Fibroblast of villous mesenchyme (primary cell): ENCODE results near the gene ELANE. TPM values are rescaled to one million over a fixed set of nuclear protein-coding genes. Genes with fewer than 3 reads are reported as not detected.
"Not testable (repeated sequence)": the region's sequence is repeated elsewhere in the genome, so short reads cannot be mapped to it uniquely, and the experiment has no call there.

Source experiments
- DNase-seq: peaks from one replicate; pipeline ENCODE4 v3.0.0-alpha.2; 2010; ENCODE audit warnings: low read depth
- H3K4me3 ChIP-seq: 2 replicates; pipeline ENCODE4 v1.5.1; 2011; ENCODE audit warnings: low read depth, mild to moderate bottlenecking, low read length
- total RNA-seq: library from RNA; depleted of rRNA; stranded (reverse); fragments of >200 nt; gene quantifications from 2 replicates; pipeline ENCODE4 v1.2.3, GENCODE V29; 2012
- TF ChIP-seq, protein P1 (sequence below): IDR thresholded peaks from 2 replicates; pipeline ENCODE4 v1.5.1; 2012; ENCODE audit warnings: low read depth, mild to moderate bottlenecking, low read length; ENCODE audit not compliant: insufficient read depth

ELANE gene
- total RNA-seq, 1 donor, result not detected

DNA sequence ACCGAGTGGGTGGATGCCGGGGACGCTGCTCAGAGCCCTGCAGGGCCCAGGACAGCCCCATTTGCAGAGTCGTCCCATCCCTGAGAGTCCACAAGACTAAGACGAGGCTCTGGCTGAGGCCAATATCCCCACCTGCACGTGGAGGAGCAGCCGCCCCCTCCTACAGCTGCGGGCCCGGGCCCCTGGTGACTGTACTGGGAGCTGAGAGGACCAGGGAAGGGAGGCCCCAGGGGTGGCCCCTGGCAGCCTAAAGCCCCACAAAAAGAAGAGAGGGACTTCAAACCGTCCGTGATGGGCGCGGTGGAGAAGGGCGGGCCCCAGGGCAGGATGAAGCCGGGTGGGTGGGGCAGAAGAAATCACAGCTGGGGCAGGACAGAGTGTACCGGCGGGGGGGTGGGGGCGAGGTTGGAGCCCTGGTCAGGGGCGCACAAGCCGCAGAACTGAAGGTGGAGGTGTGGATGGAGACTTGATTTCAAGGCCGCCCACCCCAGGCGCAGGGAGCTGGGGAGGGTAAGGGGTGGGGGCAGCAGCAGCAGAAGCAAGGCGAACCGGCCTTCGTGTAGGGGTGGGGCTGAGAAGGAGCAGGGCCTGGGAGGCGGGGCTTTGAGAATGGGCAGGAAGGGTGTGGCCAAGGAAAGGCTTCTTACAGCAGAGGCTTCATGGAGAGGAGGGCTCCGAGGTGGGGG is 20.3 kb downstream of the ELANE start:
- peak overlapping the region; percentile 47 for H3K4me3 ChIP-seq
- TF ChIP-seq, protein P1, sequence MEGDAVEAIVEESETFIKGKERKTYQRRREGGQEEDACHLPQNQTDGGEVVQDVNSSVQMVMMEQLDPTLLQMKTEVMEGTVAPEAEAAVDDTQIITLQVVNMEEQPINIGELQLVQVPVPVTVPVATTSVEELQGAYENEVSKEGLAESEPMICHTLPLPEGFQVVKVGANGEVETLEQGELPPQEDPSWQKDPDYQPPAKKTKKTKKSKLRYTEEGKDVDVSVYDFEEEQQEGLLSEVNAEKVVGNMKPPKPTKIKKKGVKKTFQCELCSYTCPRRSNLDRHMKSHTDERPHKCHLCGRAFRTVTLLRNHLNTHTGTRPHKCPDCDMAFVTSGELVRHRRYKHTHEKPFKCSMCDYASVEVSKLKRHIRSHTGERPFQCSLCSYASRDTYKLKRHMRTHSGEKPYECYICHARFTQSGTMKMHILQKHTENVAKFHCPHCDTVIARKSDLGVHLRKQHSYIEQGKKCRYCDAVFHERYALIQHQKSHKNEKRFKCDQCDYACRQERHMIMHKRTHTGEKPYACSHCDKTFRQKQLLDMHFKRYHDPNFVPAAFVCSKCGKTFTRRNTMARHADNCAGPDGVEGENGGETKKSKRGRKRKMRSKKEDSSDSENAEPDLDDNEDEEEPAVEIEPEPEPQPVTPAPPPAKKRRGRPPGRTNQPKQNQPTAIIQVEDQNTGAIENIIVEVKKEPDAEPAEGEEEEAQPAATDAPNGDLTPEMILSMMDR, result no peak
- peak; percentile 93 for DNase-seq

DNA sequence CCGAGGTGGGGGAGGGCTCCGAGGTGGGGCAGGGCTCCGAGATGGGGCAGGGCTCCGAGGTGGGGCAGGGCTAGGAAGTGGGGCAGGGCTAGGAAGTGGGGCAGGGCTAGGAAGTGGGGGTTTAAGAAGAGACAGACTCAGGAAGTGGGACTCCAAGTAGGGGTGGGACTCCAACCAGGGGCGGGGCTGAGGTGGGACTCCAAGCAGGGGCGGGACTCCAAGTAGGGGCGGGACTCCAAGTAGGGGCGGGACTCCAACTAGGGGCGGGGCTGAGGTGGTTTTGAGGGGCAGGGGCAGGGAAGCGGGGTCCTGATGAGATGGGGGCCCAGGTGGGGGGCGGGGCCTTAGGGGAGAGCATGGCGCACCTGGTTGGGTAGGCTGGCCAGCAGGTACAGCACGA is 21.0 kb downstream of the ELANE start:
- H3K4me3 ChIP-seq, result no peak overlapping the region
- peak; percentile 90 for DNase-seq
- TF ChIP-seq, protein P1, result no peak

DNA sequence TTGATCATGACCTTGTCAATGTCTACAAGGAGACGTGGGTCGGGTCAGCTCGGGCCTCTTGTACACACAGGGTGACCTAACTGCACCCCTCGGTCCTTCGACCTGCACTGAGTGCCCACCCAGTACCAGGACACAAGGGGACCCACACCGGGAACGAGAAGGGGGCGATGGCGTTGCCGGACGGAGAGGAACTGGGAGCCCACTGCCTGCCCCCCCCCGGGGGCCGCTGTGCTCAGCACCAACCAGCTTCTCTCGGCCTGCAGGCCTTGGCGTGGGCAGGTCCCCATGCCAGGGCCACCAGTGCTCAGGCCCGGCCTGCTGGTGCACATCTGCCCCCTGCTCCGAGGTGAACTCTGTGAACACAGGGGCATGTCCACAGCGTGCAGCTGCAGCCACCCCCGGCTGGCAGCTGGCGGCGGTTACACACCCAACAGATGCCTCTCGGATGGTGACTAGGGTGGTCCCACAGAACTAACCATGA is 21.5 kb downstream of the ELANE start:
- H3K4me3 ChIP-seq, result no peak overlapping the region
- TF ChIP-seq, protein P1, result no peak
- no peak for DNase-seq

DNA sequence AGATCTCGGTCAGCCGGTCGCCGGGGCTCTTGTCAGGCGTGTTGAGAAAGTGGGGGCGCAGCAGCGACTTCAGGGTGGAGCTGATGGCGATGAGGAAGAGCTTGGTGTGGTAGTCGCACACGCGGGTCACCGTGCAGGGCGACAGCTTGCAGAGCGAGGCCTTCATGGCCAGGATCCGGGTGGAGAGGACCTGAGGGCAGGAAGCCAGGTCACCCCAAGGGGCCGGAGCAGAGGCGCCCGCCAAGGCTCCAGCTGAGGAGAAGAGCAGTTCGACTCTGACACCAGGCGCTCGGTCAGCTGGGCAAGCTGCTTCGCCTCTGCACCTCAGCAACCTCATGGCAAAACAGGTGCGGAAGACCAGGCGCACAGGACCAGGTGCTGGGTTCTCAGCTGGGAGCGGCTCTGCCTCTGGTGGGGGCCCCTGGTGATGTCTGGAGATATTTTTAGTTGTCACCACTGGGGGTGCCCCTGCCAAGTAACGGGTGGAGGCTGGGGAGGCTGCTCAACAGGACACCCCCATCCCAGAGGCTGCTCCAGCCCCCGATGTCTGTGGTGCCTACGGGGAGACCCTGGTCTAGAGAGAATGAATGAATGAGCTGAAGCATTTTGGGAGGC is 23.3 kb downstream of the ELANE start:
- TF ChIP-seq, protein P1, result no peak
- no peak overlapping the region for H3K4me3 ChIP-seq
- no peak for DNase-seq

DNA sequence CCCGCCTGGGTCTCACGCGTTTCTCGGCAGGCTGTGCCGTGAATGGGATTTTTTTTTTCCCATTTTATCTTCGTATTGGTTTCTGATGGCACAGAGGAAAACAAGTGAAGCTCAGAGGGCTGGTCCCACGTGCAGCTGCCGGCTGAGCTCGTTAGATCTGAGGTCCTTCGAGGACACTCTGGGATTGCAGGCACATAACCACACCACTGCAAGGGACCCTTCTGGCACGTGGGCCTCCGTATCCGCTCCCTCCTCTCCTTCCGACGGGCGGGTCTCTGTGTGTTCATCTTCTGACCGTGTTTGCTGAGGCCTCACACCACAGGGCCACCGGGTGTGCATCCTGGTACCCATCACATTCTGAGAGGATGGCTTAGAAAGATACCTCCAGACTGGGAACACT is 24.0 kb downstream of the ELANE start:
- no peak for DNase-seq
- TF ChIP-seq, protein P1, result no peak
- no peak overlapping the region for H3K4me3 ChIP-seq

DNA sequence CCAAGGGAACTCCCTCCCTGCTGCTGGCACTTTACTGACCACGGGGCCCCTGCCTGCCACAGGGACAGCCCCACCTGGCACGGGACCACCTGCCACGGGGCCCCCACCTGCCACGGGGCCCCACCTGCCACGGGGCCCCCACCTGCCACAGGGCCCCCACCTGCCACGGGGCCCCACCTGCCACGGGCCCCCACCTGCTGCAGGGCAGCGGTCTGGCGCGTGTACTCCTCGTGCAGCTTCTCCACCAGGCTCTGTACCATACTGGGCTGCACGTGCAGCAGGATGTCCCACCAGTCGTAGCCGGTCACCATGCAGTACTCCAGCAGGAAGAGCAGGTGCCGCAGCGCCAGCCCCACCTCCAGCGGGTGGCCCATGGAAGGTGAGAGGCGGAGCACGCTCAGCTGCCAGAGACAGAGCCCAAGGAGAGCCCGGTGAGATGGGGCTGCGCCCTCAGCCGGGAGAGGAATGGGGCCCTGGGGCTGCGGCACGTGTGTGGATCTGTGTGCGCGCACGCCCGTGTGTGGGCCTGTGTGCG is 24.7 kb downstream of the ELANE start:
- no peak for DNase-seq
- TF ChIP-seq, protein P1, result no peak
- no peak overlapping the region for H3K4me3 ChIP-seq

DNA sequence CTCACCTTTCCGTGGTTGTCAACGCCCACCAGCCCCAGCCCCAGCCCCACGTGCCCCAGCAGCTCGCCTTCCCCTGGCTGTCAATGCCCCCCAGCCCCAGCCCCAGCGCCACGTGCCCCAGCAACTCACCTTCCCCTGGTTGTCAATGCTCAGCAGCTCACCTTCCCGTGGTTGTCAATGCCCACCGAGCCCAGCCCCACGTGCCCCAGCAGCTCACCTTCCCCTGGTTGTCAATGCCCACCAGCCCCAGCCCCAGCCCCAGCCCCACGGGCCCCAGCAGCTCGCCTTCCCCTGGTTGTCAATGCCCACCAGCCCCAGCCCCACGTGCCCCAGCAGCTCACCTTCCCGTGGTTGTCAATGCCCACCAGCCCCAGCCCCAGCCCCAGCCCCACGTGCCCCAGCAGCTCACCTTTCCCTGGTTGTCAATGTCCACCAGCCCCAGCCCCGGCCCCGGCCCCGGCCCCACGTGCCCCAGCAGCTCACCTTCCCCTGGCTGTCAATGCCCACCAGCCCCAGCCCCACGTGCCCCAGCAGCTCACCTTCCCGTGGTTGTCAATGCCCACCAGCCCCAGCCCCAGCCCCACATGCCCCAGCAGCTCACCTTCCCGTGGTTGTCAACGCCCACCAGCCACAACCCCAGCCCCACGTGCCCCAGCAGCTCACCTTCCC is 26.0 kb downstream of the ELANE start:
- DNase-seq, H3K4me3 ChIP-seq: not testable (repeated sequence)

DNA sequence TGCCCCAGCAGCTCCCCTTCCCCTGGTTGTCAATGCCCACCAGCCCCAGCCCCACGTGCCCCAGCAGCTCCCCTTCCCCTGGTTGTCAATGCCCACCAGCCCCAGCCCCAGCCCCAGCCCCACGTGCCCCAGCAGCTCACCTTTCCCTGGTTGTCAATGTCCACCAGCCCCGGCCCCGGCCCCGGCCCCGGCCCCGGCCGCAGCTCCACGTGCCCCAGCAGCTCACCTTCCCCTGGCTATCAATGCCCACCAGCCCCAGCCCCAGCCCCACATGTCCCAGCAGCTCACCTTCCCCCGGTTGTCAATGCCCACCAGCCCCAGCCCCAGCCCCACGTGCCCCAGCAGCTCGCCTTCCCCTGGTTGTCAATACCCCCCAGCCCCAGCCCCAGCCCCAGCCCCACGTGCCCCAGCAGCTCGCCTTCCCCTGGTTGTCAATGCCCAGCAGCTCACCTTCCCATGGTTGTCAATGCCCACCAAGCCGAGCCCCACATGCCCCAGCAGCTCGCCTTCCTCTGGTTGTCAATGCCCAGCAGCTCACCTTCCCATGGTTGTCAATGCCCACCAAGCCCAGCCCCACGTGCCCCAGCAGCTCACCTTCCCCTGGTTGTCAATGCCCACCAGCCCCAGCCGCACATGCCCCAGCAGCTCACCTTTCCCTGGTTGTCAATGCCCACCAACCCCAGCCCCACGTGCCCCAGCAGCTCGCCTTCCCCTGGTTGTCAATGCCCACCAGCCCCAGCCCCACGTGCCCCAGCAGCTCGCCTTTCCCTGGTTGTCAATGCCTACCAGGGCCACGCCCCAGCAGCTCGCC is 26.9 kb downstream of the ELANE start:
- not testable (repeated sequence) for H3K4me3 ChIP-seq, DNase-seq
